NCI-H1092 treated with DMSO at 0.1 percent for 48 hours (cell line): ENCODE measurements around the gene KIF27.
"Not testable (repeated sequence)": the region's sequence is repeated elsewhere in the genome, so short reads cannot be mapped to it uniquely, and the experiment has no call there.

Experiments used
- DNase-seq: peaks from one replicate; lab custom pipeline; 2025; lab: John Stamatoyannopoulos, UW

The KIF27 gene

GRCh38 chr9:83815120-83815519, 106.1 kb downstream of the KIF27 start:
- not testable (repeated sequence) for DNase-seq

- DNase-seq: not testable (repeated sequence)
Measured at GRCh38 chr9:83809213-83809612, 112.0 kb downstream of the KIF27 start.

- DNase-seq: not testable (repeated sequence)
Measured at GRCh38 chr9:83804454-83804853, 116.8 kb downstream of the KIF27 start.

- not testable (repeated sequence) for DNase-seq
Measured at GRCh38 chr9:83803941-83804340, 117.3 kb downstream of the KIF27 start.

- no peak for DNase-seq
Measured at GRCh38 chr9:83800236-83801033, 120.8 kb downstream of the KIF27 start.

GRCh38 chr9:83794051-83794450, 127.2 kb downstream of the KIF27 start:
- DNase-seq: no peak

- no peak for DNase-seq
Measured at GRCh38 chr9:83792746-83793145, 128.5 kb downstream of the KIF27 start.
